ENCODE measurements around the gene ANXA6.

Gene ANXA6

GRCh38 chr5:151151793-151152192 lies 5.8 kb downstream of the ANXA6 start:
- H3K27me3 ChIP-seq (ENCODE audit: control insufficient read depth, insufficient read depth, low read length), result no peaks in the 10 kb centered on the region
- peaks cover 15% of the 10 kb centered on the region; the same call in 1 of the 2 replicates for H3K36me3 ChIP-seq (ENCODE audit: control insufficient read depth, insufficient read depth, low read length)
- no peak overlapping the region for H3K27ac ChIP-seq (ENCODE audit: low read depth, low read length)
- H3K4me1 ChIP-seq (ENCODE audit: control insufficient read depth, insufficient read depth, low read length), result peaks cover 47% of the 10 kb centered on the region
- no peak overlapping the region for H3K9ac ChIP-seq (ENCODE audit: low read length)
- H3K9me3 ChIP-seq (ENCODE audit: control insufficient read depth, insufficient read depth, low read depth, low read length), result no peaks in the 10 kb centered on the region
- H3K4me3 ChIP-seq (ENCODE audit: low read depth, low read length), result no peak overlapping the region

GRCh38 chr5:151151263-151151660 lies 6.3 kb downstream of the ANXA6 start:
- no peaks in the 10 kb centered on the region for H3K9me3 ChIP-seq (ENCODE audit: control insufficient read depth, insufficient read depth, low read depth, low read length)
- no peak overlapping the region for H3K27ac ChIP-seq (ENCODE audit: low read depth, low read length)
- no peak overlapping the region for H3K9ac ChIP-seq (ENCODE audit: low read length)
- peaks cover 42% of the 10 kb centered on the region for H3K4me1 ChIP-seq (ENCODE audit: control insufficient read depth, insufficient read depth, low read length)
- no peak overlapping the region for H3K4me3 ChIP-seq (ENCODE audit: low read depth, low read length)
- H3K27me3 ChIP-seq (ENCODE audit: control insufficient read depth, insufficient read depth, low read length), result no peaks in the 10 kb centered on the region
- H3K36me3 ChIP-seq (ENCODE audit: control insufficient read depth, insufficient read depth, low read length), result peaks cover 21% of the 10 kb centered on the region; the same call in 1 of the 2 replicates

GRCh38 chr5:151150471-151151262 lies 6.9 kb downstream of the ANXA6 start:
- H3K27me3 ChIP-seq (ENCODE audit: control insufficient read depth, insufficient read depth, low read length), result no peaks in the 10 kb centered on the region
- no peak overlapping the region for H3K4me3 ChIP-seq (ENCODE audit: low read depth, low read length)
- no peak overlapping the region for H3K9ac ChIP-seq (ENCODE audit: low read length)
- H3K9me3 ChIP-seq (ENCODE audit: control insufficient read depth, insufficient read depth, low read depth, low read length), result no peaks in the 10 kb centered on the region
- peaks cover 27% of the 10 kb centered on the region; the same call in 1 of the 2 replicates for H3K36me3 ChIP-seq (ENCODE audit: control insufficient read depth, insufficient read depth, low read length)
- peaks cover 36% of the 10 kb centered on the region; the same call in 1 of the 2 replicates for H3K4me1 ChIP-seq (ENCODE audit: control insufficient read depth, insufficient read depth, low read length)
- H3K27ac ChIP-seq (ENCODE audit: low read depth, low read length), result no peak overlapping the region

- Histone ChIP-seq H3K4me3 (ENCODE audit: low read depth, low read length) (no peak overlapping the region), H3K27me3 (ENCODE audit: control insufficient read depth, insufficient read depth, low read length) (no peaks in the 10 kb centered on the region), H3K4me1 (ENCODE audit: control insufficient read depth, insufficient read depth, low read length) (peaks cover 30% of the 10 kb centered on the region; the same call in 1 of the 2 replicates), H3K27ac (ENCODE audit: low read depth, low read length) (no peak overlapping the region), H3K9me3 (ENCODE audit: control insufficient read depth, insufficient read depth, low read depth, low read length) (no peaks in the 10 kb centered on the region), H3K36me3 (ENCODE audit: control insufficient read depth, insufficient read depth, low read length) (peaks cover 37% of the 10 kb centered on the region; the same call in 1 of the 2 replicates), H3K9ac (ENCODE audit: low read length) (no peak overlapping the region)
Observed at GRCh38 chr5:151148583-151148982, 9.0 kb downstream of the ANXA6 start.

GRCh38 chr5:151147033-151147432 lies 10.5 kb downstream of the ANXA6 start:
- Histone ChIP-seq H3K27ac (ENCODE audit: low read depth, low read length) (no peak overlapping the region), H3K36me3 (ENCODE audit: control insufficient read depth, insufficient read depth, low read length) (peaks cover 39% of the 10 kb centered on the region; the same call in 1 of the 2 replicates), H3K4me1 (ENCODE audit: control insufficient read depth, insufficient read depth, low read length) (peaks cover 26% of the 10 kb centered on the region), H3K27me3 (ENCODE audit: control insufficient read depth, insufficient read depth, low read length) (no peaks in the 10 kb centered on the region), H3K9ac (ENCODE audit: low read length) (no peak overlapping the region), H3K4me3 (ENCODE audit: low read depth, low read length) (no peak overlapping the region), H3K9me3 (ENCODE audit: control insufficient read depth, insufficient read depth, low read depth, low read length) (no peaks in the 10 kb centered on the region)

- Histone ChIP-seq H3K9ac (ENCODE audit: low read length) (no peak overlapping the region), H3K27ac (ENCODE audit: low read depth, low read length) (no peak overlapping the region), H3K36me3 (ENCODE audit: control insufficient read depth, insufficient read depth, low read length) (peaks cover 39% of the 10 kb centered on the region; the same call in 1 of the 2 replicates), H3K9me3 (ENCODE audit: control insufficient read depth, insufficient read depth, low read depth, low read length) (no peaks in the 10 kb centered on the region), H3K4me1 (ENCODE audit: control insufficient read depth, insufficient read depth, low read length) (peaks cover 26% of the 10 kb centered on the region), H3K27me3 (ENCODE audit: control insufficient read depth, insufficient read depth, low read length) (no peaks in the 10 kb centered on the region), H3K4me3 (ENCODE audit: low read depth, low read length) (no peak overlapping the region)
Observed at GRCh38 chr5:151146061-151146460, 11.5 kb downstream of the ANXA6 start.

GRCh38 chr5:151144922-151145321 lies 12.7 kb downstream of the ANXA6 start:
- H3K27me3 ChIP-seq (ENCODE audit: control insufficient read depth, insufficient read depth, low read length), result no peaks in the 10 kb centered on the region
- H3K4me3 ChIP-seq (ENCODE audit: low read depth, low read length), result no peak overlapping the region
- no peak overlapping the region for H3K9ac ChIP-seq (ENCODE audit: low read length)
- H3K4me1 ChIP-seq (ENCODE audit: control insufficient read depth, insufficient read depth, low read length), result peaks cover 15% of the 10 kb centered on the region
- H3K27ac ChIP-seq (ENCODE audit: low read depth, low read length), result no peak overlapping the region
- H3K36me3 ChIP-seq (ENCODE audit: control insufficient read depth, insufficient read depth, low read length), result peaks cover 43% of the 10 kb centered on the region; the same call in 1 of the 2 replicates
- H3K9me3 ChIP-seq (ENCODE audit: control insufficient read depth, insufficient read depth, low read depth, low read length), result no peaks in the 10 kb centered on the region

- Histone ChIP-seq H3K4me3 (ENCODE audit: low read depth, low read length) (no peak overlapping the region), H3K4me1 (ENCODE audit: control insufficient read depth, insufficient read depth, low read length) (peaks cover 15% of the 10 kb centered on the region), H3K9me3 (ENCODE audit: control insufficient read depth, insufficient read depth, low read depth, low read length) (no peaks in the 10 kb centered on the region), H3K27ac (ENCODE audit: low read depth, low read length) (no peak overlapping the region), H3K36me3 (ENCODE audit: control insufficient read depth, insufficient read depth, low read length) (peaks cover 48% of the 10 kb centered on the region), H3K9ac (ENCODE audit: low read length) (no peak overlapping the region), H3K27me3 (ENCODE audit: control insufficient read depth, insufficient read depth, low read length) (no peaks in the 10 kb centered on the region)
Observed at GRCh38 chr5:151144275-151144674, 13.3 kb downstream of the ANXA6 start.

- peaks cover 15% of the 10 kb centered on the region for H3K4me1 ChIP-seq (ENCODE audit: control insufficient read depth, insufficient read depth, low read length)
- H3K9ac ChIP-seq (ENCODE audit: low read length), result no peak overlapping the region
- no peak overlapping the region for H3K4me3 ChIP-seq (ENCODE audit: low read depth, low read length)
- no peaks in the 10 kb centered on the region for H3K27me3 ChIP-seq (ENCODE audit: control insufficient read depth, insufficient read depth, low read length)
- peaks cover 54% of the 10 kb centered on the region for H3K36me3 ChIP-seq (ENCODE audit: control insufficient read depth, insufficient read depth, low read length)
- no peak overlapping the region for H3K27ac ChIP-seq (ENCODE audit: low read depth, low read length)
- no peaks in the 10 kb centered on the region for H3K9me3 ChIP-seq (ENCODE audit: control insufficient read depth, insufficient read depth, low read depth, low read length)
Observed at GRCh38 chr5:151143645-151144044, 13.9 kb downstream of the ANXA6 start.

- no peak overlapping the region for H3K9ac ChIP-seq (ENCODE audit: low read length)
- peaks cover 15% of the 10 kb centered on the region for H3K4me1 ChIP-seq (ENCODE audit: control insufficient read depth, insufficient read depth, low read length)
- H3K27ac ChIP-seq (ENCODE audit: low read depth, low read length), result no peak overlapping the region
- no peaks in the 10 kb centered on the region for H3K9me3 ChIP-seq (ENCODE audit: control insufficient read depth, insufficient read depth, low read depth, low read length)
- no peaks in the 10 kb centered on the region for H3K27me3 ChIP-seq (ENCODE audit: control insufficient read depth, insufficient read depth, low read length)
- peaks cover 59% of the 10 kb centered on the region for H3K36me3 ChIP-seq (ENCODE audit: control insufficient read depth, insufficient read depth, low read length)
- H3K4me3 ChIP-seq (ENCODE audit: low read depth, low read length), result no peak overlapping the region
Observed at GRCh38 chr5:151142933-151143332, 14.6 kb downstream of the ANXA6 start.

- Histone ChIP-seq H3K36me3 (ENCODE audit: control insufficient read depth, insufficient read depth, low read length) (peaks cover 59% of the 10 kb centered on the region), H3K9ac (ENCODE audit: low read length) (no peak overlapping the region), H3K27ac (ENCODE audit: low read depth, low read length) (no peak overlapping the region)
Observed at GRCh38 chr5:151141535-151141934, 16.0 kb downstream of the ANXA6 start.

More at GRCh38 chr5:151141535-151141934, 16.0 kb downstream of the ANXA6 start:
- H3K9me3 ChIP-seq (ENCODE audit: control insufficient read depth, insufficient read depth, low read depth, low read length), result no peaks in the 10 kb centered on the region
- H3K27me3 ChIP-seq (ENCODE audit: control insufficient read depth, insufficient read depth, low read length), result no peaks in the 10 kb centered on the region
- no peak overlapping the region for H3K4me3 ChIP-seq (ENCODE audit: low read depth, low read length)
- peaks cover 15% of the 10 kb centered on the region for H3K4me1 ChIP-seq (ENCODE audit: control insufficient read depth, insufficient read depth, low read length)
